NCI-H345 treated with DMSO at 0.1 percent for 48 hours (cell line): ENCODE measurements around the gene MYH14.
A peak's percentile ranks its signal among the peaks of the same experiment; 100 is the strongest.
"Not testable (repeated sequence)": the region's sequence is repeated elsewhere in the genome, so short reads cannot be mapped to it uniquely, and the experiment has no call there.

ENCODE experiments used
- DNase-seq: peaks from one replicate; lab custom pipeline; 2025; ENCODE audit not compliant: unreplicated experiment; lab: John Stamatoyannopoulos, UW

MYH14 gene

DNA sequence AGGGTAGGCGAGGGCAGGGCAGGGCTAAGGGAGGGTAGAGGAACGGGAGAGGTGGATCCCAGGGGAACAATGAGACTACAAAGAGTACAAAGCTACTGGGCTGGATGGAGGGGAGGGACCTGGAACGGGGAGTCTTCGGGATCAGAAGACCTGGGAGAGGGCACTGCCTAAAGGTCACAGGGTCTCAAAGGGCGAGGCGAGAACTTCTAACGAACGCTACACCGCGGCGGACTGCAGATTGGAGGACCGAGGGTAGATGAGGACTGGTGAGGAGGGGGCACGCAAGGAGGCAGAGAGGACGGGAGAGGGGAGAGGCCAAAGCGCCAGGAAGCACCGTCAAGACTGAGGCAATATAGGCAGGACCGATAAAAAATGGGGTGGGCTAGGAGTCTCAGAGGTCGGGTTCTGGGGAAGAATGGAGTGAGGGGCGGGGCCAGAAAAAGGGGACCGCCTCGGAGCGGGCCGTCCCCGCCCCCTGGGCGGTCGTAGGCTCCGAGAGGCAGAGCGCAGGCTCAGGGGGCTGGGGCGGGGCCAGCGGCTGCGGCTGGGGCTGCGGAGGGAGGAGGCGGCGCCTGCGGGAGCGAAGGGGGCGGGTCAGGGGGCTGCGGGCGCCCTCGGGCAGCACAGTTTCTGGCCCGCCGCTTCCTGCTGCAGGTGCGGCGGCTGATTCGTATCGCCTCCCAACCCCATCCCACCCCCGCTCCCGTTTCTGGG is 127.1 kb downstream of the MYH14 start:
- DNase-seq: peak; percentile 81

DNA sequence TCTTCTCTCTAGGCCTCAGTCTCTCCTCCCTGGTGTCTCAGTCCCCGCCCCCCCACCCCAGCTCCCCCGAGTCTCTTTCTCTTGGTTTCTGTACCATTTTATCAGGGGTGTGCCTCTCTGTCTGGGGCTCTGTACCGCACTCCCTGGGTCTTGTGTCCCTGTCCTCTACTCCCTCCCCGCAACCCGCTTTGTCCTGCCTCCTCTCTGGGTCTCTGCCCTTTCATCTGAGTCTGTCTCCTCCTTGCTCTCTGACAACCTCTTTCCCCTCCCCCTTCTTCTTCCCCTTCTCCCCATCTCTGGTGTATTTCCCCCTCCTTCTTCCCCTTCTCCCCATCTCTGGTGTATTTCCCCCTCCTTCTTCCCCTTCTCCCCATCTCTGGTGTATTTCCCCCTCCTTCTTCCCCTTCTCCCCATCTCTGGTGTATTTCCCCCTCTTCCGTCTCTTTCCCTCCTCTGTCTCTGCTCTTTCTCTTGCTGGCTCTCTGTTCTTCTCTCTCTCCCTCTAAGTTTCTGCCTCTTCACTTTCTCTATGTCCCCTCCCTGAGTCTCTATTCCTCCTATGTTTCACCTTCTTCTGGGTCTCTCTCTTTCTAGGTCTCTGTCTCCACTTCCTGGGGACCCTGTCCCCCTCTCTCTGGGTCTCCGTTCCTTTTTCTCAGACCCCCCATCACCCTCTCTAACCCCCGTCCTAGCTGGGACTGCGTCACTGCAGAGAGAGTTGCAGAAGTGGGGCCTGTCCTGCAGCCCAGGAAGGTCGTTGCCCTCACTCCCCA is 128.0 kb downstream of the MYH14 start:
- DNase-seq: no peak

DNA sequence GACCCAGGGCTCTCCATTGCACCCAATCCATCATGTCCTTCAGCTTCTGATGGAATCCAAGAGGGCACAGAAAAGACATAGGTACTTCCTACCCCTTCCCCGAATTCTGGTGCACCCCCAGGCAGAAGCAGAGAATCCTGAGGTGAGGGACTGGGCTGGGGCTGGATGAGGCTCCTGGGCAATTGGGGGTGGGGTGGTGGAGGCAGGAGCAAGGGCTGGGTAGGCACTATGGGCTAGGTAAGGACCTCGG is 128.5 kb downstream of the MYH14 start:
- DNase-seq: no peak

DNA sequence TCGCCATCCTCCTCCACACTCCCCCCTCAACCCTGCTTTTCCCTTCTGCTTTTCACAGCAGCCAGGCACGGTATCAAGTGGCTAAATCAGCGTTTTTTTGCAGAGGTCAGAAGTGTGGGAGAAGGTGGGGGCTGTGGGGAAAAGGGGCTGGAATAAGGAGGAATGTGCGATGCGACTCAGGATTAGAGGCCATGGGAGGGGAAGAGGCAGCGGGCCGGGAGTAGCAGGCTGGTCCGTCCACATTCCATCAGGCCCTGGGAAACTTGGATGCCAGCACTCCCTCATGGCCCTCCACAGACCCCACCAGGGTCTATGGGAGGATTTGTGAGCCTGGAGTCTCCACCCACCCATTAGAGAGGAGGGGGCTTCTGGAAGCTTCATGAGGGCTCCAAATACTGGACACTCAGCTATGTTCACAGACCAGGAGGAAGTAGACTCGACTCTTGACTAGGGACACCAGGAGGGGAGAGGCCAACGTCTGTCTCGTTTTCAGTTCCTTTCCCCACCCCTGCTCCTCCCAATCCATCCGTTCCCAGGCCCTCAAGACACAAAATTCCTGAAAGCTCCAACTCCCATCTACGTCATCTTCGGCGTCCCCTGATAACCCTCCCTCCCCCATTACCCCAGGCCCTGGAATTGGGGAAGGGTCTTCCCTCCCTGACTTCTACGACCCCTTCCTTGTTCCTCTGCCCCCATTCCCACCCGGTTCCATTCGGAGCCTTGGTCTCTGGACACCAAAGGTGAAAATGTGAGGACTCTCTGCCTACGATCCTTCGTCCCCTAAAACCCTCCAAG is 129.0 kb downstream of the MYH14 start:
- DNase-seq: no peak

- DNase-seq: peak; percentile 76
Observed at GRCh38 chr19:50333235-50333736, 129.9 kb downstream of the MYH14 start.

DNA sequence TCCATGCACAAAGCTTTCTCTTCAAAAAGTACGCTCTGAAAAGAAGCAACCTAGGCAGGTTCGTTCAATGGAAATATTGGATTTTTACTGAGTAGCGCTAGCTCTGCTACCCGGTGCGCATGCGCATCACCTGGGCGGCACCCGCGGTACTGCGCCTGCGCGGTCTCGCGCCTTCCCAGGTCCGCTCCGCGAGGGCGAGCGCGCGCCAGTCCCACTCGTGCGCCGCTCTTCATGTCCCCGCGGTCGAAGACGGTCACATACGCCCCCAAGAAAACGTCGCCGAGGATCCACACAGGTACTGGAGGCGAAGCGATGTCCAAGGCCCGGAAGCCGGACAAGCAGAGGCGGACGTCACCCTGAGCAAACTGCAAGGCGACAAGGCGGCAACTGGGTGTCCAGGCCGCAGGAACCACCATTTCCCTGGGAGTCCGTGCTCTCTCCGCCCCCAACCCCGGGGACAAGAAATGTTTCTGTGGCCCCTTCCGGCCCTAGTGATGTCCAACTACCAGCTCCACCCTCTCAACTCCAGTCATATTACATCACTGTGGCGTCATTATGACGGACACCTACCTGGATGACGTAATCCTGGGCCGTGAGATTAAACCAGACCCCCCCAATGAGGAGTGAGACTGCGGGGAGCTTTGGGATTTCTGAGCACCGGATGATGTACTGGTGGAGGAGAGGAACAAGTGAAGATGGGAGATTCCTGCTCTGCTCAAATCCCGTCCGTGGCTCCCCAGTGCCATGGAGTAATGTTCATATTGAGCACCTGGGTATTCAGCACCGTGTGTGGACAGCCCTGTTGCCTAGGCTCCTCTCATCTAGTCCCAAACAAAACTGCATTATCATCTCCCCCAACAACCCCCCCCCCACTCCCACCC is 130.6 kb downstream of the MYH14 start:
- DNase-seq: peak; percentile 76

DNA sequence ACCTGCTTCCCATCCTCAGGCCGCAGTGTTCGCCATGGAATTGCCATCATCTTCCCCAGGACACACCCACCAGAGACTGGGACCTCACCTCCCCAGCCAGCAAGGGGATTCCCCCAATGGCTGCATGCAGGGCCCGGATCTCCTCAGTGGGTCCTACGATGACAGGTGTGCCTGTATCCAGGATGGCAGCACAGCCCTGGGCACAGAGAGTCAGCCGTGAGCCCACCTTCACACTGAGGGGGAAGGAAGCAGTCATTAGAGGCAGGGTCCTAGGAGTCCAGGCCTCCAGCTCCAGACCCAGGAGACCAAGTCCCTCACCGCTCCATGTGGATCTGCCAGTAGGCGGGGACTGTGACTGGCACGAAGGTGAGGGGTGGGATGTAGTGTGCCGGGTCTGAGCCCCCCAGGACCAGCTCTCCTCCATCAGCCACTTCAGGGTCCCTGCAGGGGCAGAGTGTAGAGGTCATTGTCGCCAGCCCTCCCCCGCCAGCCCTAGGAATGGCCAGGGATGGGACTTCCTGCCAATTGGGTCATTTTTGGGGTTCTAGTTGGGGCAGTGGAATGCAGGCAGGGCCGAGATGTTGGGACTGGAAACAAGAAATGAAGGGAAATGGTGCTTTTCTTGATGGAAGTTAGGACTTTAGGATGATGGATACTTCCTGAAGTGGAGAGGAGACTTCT is 131.5 kb downstream of the MYH14 start:
- DNase-seq: no peak

DNA sequence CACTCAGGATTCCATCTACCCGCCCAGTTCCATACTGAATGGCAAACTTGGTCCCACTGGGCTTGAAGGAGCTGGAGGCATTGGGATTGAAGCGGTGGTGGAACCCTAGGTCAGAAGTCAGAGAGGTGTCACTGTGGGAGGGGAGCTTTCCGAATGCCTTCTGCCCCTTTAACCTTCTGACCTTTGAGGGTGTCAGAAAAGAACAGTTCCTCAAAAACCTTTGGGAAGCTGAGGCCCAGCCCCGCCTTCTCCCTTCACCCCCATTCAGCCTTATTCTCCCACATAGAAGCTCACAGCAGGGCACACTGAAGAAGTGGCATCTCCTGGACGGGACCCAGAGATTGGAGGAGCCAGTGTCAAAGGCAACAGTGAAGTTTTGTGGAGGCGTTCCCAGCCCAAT is 133.6 kb downstream of the MYH14 start:
- not testable (repeated sequence) for DNase-seq

DNA sequence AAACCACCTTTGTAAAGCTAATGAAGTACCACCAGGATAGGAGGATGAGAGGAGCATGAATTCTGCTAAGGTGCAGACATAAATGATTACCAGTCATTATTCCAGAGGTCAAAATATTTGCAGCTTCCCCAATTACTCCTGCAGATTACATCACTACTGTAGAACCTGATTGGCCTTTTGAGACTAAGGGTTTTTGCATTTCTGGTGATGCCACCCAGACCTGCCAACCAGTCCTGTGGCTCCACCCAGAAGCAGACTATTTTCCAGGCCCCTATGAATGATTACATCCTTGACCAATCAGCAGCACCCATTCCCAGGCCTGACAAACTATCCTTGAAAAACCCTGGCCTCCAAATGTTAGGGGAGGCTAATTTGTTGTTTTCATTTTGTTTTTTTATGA is 136.9 kb downstream of the MYH14 start:
- no peak for DNase-seq

DNA sequence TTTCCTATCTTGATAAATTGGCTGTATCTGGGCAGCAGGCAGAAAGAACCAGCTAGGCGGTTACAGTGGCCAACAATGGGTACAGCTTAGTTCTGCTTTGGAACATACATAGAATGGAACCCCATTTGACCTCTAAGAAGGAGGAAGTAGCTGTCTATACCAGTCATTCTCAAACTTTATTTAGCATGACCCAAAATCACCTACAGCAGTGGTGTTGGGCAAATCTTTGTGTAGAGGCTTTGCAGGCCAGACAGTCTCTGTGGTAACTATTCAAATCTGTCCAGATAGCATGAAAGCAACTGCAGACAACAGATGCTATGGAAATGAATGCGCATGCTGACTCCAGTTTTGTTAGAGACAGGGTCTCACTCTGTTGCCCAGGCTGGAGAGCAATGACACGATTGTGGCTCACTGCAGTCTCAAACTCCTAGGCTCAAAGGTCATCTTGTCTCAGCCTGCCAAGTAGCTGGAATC is 137.7 kb downstream of the MYH14 start:
- DNase-seq: no peak

DNA sequence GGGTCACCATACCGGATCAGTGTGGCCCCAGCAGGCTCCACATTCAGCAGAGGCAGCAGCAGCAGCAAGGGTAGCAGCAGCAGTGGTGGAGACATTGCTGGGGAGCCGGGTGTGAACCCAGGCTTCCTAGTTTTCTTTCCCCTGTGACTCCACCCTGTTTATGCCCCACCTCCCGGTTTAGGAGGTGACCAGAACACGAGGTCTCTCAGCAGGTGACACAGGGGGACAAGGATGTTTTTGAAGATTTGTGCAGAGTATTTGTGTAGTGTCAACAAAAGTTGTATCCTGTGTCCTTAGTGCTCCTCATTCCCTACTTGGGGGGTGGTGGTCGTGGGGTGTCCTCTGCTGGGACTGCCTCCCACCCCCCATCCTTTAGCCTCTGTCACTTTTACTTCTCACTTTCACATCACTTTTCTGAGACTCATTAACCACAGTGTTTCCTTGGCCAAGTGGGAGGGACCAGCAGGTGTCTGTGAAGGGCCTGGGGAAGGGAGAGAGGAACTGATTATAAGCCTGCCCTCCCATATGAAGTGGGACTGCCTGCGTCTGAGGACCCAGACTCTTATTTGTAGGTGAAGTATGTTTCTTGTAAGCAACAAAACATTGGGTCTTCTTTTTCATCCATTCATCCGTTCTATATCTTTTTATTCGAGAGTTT is 141.4 kb downstream of the MYH14 start:
- DNase-seq: no peak

- DNase-seq: not testable (repeated sequence)
Observed at GRCh38 chr19:50347089-50347581, 143.7 kb downstream of the MYH14 start.

DNA sequence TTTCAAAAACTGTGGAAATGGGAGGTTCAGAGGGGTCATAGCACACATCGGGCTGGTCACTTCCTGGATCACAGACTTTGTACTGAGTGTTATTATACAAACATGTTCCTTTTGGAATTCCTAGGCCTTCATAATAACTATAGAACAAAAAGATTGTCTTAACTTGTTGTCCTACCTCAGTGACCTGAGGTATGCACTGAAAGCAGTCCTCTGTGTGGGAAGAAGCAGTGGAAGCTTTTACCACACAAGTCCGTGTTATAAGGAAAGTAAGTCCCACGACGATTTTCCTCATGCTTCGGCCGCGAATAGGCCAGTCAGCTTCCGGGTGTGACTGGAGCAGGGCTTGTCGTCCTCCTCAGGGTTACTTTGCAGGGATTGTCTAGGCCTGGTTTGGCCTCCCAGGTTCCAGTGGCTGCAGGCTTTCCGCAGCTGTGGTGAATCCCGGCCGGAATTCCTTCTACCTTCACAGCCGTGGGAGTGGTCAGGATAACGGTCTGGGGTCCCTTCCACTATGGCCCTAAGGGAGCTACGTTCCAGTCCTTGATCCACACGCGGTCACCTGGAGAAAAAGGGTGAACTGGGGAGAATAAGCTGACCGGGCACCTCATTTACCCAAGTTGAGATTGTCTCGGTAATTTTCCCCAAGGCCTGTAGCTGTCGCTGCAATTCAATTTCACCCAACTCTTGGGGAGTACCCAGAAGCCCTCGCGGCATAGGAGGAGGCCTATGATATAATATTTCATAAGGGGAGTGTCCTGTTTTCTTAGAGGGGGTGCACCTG is 146.0 kb downstream of the MYH14 start:
- no peak for DNase-seq

GRCh38 chr19:50352242-50352641 is 148.8 kb downstream of the MYH14 start:
- DNase-seq: no peak

- DNase-seq: not testable (repeated sequence)
Observed at GRCh38 chr19:50353487-50353880, 150.1 kb downstream of the MYH14 start.

DNA sequence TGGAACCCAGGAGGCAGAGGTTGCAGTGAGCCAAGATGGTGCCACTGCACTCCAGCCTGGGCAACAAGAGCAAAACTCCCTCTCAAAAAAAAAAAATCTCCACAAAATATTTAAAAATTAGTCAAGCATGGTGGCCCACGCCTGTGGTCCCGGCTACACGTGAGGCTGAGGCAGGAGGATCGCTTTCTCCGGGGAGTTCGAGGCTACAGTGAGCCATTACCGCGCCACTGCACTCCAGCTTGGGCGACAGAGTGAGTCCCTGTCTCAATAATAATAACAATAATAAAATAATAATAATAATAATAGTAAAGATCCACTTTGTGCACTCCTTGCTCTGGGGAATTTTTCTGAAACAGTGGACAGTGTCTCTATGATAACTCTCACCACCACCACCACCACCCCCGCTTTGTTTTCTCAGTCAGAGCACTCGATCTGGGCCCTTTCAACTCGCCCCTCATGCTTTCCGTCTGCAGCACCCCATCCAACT is 153.3 kb downstream of the MYH14 start:
- DNase-seq: no peak

- DNase-seq: peak; percentile 22
Observed at GRCh38 chr19:50357178-50358100, 154.0 kb downstream of the MYH14 start.
